ENCODE results near the gene NQO2. TPM values are rescaled to one million over a fixed set of nuclear protein-coding genes. Genes with fewer than 3 reads are reported as not detected.

The NQO2 gene
- total and polyA plus RNA-seq, 10 of the 15 experiments (the other 5 are each of a cell fraction or from before 2014, with no cell fraction given), result 0.55 to 2.6 (median 0.80) TPM

- no peak for TF ChIP-seq CEBPZ (IDR thresholded peaks at IDR 0.05; ENCODE audit: low read depth, low read length)
- TF ChIP-seq POLR2A (IDR thresholded peaks at IDR 0.05; ENCODE audit: low read depth, low read length), result peak; percentile 84
- TF ChIP-seq IRF4 (IDR thresholded peaks at IDR 0.05; ENCODE audit: low read depth, low read length), result 0 out of 2 replicates have a peak, but pooled peaks have one; percentile 4
- no peak for TF ChIP-seq ZBTB4 (CRISPR knock-in tag; IDR thresholded peaks at IDR 0.05)
- TF ChIP-seq WRNIP1 (IDR thresholded peaks at IDR 0.05; ENCODE audit: borderline replicate concordance, low read depth, low read length), result no peak
- TF ChIP-seq FOXM1 (IDR thresholded peaks at IDR 0.05; ENCODE audit: low read depth, low read length), result no peak
- peak; percentile 32; the same call in 1 of the 2 replicates for TF ChIP-seq HCFC1 (IDR thresholded peaks at IDR 0.05; ENCODE audit: low read length)
- peak; percentile 89 for TF ChIP-seq NKRF (conservative IDR thresholded peaks at IDR 0.05)
- peak; percentile 81 for TF ChIP-seq NR2F1 (conservative IDR thresholded peaks at IDR 0.05)
- TF ChIP-seq JUNB (IDR thresholded peaks at IDR 0.05), result no peak
- TF ChIP-seq MAX (IDR thresholded peaks at IDR 0.05; ENCODE audit: low read depth, low read length), result peak; percentile 13; the same call in 1 of the 2 replicates
- 0 out of 2 replicates have a peak, but pooled peaks have one; percentile 70 for TF ChIP-seq NBN (IDR thresholded peaks at IDR 0.05)
- TF ChIP-seq DPF2 (IDR thresholded peaks at IDR 0.05), result peak; percentile 98
- TF ChIP-seq TCF12 (IDR thresholded peaks at IDR 0.05; ENCODE audit: low read depth, low read length), result peak; percentile 80
- TF ChIP-seq RELB (IDR thresholded peaks at IDR 0.05; ENCODE audit: low read depth), result no peak
- TF ChIP-seq E2F4 (IDR thresholded peaks at IDR 0.05; ENCODE audit: low read depth, low read length), result peak; percentile 21; the same call in 1 of the 2 replicates
- TF ChIP-seq KLF5 (IDR thresholded peaks at IDR 0.05; ENCODE audit: partially characterized antibody), result peak; percentile 61
- TF ChIP-seq PAX5 (IDR thresholded peaks at IDR 0.05; ENCODE audit: borderline replicate concordance, low read depth, low read length), result peak; percentile 90
- TF ChIP-seq NR2C1 (IDR thresholded peaks at IDR 0.05), result peak; percentile 66
Observed at GRCh38 chr6:3068329-3069214, 68.9 kb downstream of the NQO2 start, which contains the start of gene RIPK1 (continued).
